Measurements from ENCODE around the gene TMC5.
"Not testable (repeated sequence)": the region's sequence is repeated elsewhere in the genome, so short reads cannot be mapped to it uniquely, and the experiment has no call there.

TMC5 gene

DNA sequence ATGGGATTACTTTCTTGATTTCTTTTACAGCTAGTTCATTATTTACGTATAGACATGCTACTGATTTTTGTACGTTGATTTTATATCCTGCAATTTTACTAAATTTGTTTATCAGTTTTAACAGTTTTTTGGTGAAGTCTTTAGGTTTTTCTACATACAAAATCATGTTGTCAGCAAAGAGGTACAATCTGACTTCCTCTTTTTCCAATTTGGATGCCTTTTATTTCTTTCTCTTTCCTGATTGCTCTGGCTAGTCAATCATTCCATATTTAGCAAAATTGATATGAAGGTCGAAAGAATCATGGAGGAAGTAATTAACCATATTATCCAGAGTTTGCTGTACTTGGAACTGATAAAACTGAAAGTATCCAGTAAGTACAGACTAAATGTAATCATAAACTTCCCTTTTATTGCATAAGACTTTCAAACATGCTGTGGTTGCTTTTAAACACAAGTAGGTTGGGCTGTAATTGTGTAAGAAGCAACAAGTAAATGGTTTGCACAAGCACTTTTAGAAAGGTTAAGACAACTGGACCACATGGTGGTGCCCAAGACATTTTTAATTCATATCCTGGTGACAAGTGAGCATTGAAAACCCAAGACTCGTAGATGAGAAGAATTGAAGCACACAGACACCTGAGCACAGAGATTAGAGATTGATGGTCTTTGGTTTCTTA lies 95.8 kb downstream of the TMC5 start:
- DNase-seq = no peak

DNA sequence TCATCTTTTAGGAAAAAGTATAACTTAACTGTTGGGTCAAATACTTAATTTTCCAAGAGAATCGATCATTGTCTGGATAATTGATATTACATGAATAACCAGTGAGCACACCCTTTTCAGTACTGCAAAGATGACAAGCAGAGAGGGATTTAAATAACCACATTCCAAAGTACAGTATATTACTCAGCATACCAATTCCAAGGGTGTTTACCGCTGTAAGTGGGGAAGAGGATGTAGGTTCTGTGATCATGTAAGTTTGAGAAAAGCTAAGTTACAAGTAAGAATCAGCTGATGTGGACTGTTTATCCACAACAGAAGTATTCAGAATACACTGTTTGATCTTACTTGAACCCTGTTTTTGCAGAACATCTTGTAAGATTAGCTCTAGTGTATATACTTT lies 98.1 kb downstream of the TMC5 start:
- DNase-seq = no peak

DNA sequence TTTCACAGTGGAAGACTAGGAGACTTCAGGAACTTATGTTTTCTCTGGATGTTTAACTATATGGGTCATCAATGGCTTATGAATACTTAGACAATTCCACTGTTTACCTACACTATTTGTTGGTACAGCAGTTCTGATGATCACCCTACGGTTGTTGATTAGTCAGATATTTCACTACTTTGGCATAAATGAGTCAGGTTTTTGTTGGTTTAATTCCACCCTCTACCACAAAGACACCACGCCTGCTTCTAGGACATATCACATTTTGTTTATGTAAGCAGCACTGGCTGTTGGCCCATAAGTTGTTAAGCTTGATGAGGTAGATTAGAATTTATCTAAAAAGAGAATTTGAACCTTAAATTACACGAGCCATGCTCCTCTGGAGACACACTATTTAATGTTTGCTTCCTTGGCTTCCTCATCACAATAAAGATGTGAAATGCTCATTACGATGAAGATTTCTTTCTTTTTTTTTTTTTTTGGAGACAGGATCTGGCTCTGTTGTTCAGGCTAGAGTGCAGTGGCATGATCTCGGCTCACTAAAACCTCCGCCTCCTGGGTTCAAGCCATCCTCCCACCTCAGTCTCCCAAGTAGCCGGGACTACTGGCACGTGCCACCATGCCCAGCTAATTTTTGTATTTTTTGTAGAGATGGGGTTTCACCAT lies 99.9 kb downstream of the TMC5 start:
- no peak for DNase-seq

- no peak for DNase-seq
These were observed 100.7 kb downstream of the TMC5 start for GRCh38 chr16:19518388-19518787.

GRCh38 chr16:19520861-19521331 lies 103.2 kb downstream of the TMC5 start:
- no peak for DNase-seq

DNA sequence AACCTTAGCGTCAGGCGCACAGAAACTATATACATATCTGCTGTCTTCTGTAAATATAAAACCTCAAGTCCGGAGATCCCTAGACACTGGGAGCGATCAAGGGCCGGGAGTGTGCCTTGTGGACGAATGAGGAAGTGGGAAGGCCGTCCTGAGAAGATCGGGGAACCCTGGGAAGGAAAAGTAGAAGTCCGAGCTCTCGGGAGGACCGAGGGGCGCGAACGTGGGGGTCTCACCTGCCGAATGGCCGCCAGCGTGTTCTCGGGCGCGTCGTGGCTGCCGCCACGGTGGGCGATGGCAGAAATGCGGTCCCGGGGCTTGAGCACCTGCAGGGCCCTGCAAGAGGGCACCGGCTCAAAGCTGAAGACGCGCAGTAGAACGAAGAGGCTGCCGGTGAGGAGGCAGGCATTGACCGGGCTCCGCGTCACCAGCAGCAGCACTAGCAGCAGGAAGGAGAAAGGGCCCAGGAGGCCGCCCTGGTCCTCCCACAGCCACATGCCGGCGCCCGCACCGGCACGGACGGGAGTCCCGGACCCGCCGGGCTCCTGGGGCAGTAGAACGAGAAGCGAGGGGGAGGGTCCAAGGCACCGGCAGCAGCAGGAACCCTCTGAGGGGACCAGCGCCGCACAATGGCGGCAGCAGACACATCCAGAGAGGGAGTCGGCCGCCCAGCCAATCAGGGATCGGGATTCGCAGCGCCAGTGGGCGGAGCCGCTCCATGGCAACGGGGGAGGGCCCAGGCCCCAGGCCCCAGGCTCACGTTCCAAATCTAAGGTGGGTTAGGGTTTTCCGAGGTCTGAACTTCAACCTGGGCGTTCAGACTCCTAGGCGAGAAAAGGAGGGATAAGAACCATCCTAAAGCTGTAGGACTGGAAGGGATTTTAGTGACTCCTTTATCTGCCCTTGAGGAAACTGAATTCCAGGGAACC lies 104.1 kb downstream of the TMC5 start, which contains the start of gene GDE1:
TSS of gene GDE1 (minus strand) at position 628 of the 926 bp plus-strand sequence. CDS start at position 494, 134 bp downstream.
- peak; percentile 94 for DNase-seq

- no peak for DNase-seq
These were observed 104.7 kb downstream of the TMC5 start for GRCh38 chr16:19522397-19522732.

GRCh38 chr16:19522760-19523159 lies 105.1 kb downstream of the TMC5 start:
- no peak for DNase-seq

DNA sequence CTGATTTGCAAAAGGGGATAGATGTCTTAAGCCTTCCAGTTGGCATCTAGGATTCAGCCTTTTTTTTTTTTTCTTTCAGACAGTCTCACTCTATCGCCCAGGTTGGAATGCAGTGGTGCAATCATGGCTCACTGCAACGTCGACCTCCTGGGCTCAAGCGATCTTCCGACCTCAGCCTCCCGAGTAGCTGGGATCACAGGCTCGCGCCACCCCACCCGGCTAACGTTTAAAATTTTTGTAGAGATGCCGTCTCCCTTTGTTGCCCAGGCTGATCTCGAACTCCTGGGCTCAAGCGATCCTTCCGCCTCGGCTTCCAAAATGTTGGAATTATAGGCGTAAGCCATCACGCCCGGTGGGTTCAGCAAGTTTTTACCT lies 105.5 kb downstream of the TMC5 start:
- no peak for DNase-seq

DNA sequence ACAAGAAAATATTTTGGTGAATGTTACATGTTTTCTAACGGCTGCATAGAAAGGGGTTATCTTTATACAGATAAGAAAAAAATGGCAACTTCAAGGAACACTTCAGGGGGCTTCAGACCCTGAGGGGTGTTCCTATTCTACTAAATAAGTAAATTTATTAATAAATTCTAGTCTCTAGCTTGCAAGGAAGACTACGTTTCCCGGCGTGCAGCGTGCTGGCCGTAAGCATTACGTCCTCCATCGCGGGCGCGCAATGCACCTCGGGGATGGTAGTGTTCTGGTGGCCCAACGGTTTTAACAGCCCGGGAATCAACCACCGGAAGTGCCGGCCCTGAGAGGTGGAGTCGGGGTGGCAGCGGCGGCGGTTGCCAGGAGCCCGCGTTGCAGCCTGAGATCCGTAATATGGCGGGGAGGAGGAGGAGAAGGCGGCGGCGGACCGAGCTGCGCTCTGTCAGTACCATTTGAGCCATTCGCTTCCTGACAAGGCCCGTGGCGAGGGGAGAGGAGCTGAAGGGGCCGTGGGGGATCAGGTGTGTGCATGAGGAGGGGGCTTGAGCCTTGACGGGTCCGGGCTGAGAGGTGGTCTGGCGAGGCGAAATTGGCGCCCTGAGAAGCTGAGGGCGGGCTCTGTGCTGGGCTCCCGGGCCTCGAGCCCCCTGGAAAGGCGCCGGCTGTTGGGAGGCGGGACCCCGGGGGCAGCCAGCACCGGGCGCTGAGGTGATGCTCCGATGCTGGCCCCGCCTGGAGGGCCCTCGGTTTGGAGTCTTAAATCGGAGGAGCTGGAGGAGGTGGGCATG lies 106.1 kb downstream of the TMC5 start, which contains the start of gene CCP110:
TSS of gene CCP110 (plus strand) at position 384 of the 797 bp plus-strand sequence. CDS start 3,940 bp downstream, outside the sequence.
- peak; percentile 90 for DNase-seq

DNA sequence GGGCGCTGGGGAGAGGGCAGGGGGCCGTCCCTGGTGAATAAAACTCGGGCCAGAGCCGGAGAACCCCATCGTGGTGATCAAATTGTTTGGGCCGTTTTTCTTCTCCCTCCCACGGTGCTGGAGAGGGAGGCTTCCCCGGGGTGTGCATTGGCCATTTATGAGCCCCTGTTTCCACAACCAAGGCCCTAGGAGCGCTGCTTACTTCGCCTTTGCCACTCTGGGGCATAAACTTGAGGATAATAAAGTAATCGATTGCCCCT lies 106.6 kb downstream of the TMC5 start:
- no peak for DNase-seq

GRCh38 chr16:19524616-19525384 lies 107.1 kb downstream of the TMC5 start:
- DNase-seq = no peak

- DNase-seq = no peak
These were observed 107.7 kb downstream of the TMC5 start for GRCh38 chr16:19525385-19525723.

DNA sequence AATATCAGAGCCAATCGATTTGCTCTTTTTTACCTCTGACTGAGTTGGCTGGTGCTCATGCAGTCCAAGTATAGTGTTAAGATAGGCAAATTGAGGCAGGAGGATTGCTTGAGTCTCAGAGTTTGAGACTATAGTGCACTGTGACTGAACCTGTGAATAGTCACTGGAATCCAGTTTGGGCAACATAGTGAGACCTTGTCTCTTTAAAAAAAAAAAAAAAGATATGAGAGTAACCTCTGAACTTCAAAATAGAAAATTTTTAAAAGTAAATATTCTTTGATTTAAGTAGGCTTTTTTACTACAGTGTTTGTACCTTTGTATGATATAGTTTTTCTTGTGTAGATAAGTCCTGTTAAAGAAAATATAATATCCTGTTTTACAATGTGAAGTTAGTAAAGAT lies 109.5 kb downstream of the TMC5 start:
- DNase-seq = no peak

DNA sequence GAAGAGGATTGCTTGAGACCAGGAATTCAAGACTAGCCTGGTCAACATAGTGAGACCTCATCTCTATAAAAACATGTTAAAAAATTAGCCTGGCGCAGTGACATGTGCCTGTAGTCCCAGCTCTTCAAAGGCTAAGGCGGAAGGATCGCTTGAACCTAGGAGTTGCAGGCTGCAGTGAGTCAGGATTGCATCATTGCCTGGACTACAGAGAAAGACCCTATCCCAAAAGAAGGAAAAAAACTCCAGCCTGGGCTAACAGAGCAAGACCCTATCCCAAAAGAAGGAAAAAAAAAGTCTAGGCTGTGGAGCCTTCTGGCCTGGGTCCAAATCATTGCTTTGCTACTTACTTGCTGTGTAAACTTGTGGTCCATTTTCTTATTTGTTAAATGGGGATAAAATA lies 111.0 kb downstream of the TMC5 start:
- no peak for DNase-seq

DNA sequence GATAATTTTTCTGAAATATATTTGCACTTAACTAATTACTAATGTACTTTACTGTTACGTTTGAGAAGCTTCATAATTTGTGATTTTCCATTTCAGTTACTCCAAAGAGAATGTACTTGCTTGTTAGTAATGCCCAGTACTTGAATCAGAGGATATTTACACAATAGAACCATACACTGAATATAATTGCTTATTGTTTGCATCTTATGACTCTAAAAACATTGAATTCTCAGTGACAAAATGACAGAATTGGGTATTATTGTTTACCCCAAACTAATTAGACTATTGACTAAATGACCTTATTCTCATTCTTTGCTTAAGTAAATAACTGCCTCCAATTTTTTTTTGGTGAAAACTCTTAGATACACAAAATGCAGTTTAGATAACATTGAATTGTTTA lies 114.9 kb downstream of the TMC5 start:
- no peak for DNase-seq

DNA sequence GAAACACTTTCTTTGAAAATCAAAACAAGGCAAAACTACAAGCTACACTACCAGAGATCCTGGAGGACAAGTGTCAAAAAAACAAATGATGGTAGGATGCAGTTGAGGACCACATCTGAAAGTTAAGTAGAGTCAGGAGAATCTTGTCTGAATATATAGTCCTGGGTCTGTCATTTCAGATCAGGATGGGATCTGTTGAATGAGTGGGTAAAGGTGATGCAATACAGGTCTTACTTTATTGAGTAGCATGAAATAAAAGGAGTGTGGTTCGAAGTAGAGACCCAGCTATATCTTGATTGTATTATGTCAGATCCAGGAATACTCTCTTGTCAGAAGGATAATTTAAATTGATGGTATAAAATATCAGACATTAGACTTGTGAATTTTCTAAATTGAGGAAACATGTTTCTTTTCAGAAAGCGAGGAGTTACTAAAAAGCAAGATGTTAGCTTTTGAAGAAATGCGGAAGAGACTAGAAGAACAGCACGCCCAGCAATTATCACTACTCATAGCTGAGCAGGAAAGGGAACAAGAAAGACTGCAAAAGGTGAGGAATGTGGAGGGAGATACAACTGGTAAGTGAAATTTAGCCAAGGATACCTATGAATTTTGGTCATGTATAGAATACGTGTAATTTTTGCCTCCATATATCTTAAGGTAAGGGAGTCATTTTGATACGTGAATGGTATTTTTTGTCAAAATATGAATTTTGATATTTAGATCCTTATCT lies 122.7 kb downstream of the TMC5 start:
- no peak for DNase-seq

DNA sequence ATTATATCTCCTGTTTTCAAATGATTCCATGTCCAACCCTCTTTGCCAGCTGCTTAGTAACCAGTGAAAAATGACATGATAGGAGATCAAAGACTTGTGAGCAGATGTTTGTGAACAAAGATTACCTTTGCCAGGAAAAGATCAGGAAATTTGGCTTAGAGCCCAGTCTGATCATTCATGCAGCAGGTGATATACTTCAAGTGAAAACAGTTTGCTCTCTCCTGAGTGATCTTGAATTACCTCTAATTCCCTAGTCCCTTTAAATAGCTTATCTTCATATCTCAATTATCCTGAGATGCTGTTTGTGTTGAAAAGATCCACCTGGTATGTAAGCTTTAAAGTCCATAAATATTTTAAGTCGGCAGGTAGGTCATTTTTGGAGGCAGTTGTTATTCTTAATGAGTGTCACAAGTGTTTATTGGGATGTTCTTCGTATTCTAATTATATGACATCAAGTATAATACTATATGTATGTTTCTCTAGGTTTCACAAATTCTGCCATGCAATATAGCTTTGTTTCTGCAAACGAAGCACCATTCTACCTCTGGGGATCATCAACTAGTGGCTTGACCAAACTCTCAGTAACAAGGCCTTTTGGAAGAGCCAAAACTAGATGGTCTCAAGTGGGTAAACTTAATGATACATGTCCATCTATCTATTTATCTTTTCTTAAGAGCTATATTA lies 124.6 kb downstream of the TMC5 start:
- DNase-seq = no peak

DNA sequence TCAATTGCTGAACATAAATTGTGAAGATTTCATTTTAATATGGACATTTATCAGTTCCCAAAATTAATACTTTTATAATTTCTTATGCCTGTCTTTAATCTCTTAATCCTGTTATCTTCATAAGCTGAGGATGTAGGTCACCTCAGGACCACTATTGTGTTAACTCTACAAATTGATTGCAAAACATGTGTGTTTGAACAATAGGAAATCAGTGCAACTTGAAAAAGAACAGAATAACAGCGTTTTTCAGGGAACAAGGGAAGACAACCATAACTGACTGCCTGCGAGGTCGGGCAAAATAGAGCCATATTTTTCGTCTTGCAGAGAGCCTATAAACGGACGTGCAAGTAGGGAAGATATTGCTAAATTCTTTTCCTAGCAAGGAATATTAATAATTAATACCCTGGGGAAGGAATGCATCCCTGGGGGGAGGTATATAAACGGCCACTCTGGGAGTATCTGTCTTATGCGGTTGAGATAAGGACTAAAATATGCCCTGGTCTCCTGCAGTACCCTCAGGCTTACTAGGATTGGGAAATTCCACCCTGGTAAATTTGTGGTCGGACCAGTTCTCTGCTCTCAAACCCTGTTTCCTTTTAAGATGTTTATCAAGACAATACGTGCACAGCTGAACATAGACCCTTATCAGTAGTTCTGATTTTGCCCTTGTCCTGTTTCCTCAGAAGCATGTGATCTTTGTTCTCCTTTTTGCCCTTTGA lies 125.8 kb downstream of the TMC5 start:
- not testable (repeated sequence) for DNase-seq

GRCh38 chr16:19548144-19548543 lies 130.5 kb downstream of the TMC5 start:
- no peak for DNase-seq
